Common myeloid progenitor, CD34-positive (primary cell): ENCODE data around the gene CXCR6.

Experiments used
- CTCF ChIA-PET: fragments of 350-600 bp; sonication (Branson Sonifier 250); formaldehyde crosslinking; loops from one replicate; lab custom pipeline; 2021; ENCODE audit warnings: antibody characterized with exemption; lab: Charles Lee
- POLR2A ChIA-PET: fragments of 350-600 bp; sonication (Branson Sonifier 250); formaldehyde crosslinking; loops from one replicate; lab custom pipeline; 2021; ENCODE audit warnings: antibody characterized with exemption; lab: Charles Lee
- DNase-seq, 3 donors: peaks; one replicate each; pipeline versions ENCODE4 v3.0.0 to v3.0.0-alpha.2; 2013
- H3K27ac ChIP-seq, 2 experiments: 1 replicate in 1 of 2; 2 replicates in 1 of 2; pipeline ENCODE4 v1.7.0; 2013; ENCODE audit warnings: inconsistent platforms in 2 of 2, low read length in 2 of 2, mild to moderate bottlenecking in 2 of 2, low read depth in 1 of 2, moderate library complexity in 1 of 2; ENCODE audit not compliant: severe bottlenecking in 2 of 2, insufficient read depth in 1 of 2, poor library complexity in 1 of 2
- H3K27me3 ChIP-seq, 5 experiments: replicated peaks in 2 of 5; 1 replicate in 3 of 5; 2 replicates in 2 of 5; pipeline versions ENCODE4 v1.6.1 to v1.7.0; 2013; ENCODE audit warnings: low read length in 4 of 5, mild to moderate bottlenecking in 2 of 5, moderate library complexity in 2 of 5, inconsistent platforms in 1 of 5; ENCODE audit not compliant: insufficient read depth in 5 of 5, control insufficient read depth in 4 of 5
- H3K36me3 ChIP-seq, 4 experiments: 1 replicate in 2 of 4; 2 replicates in 2 of 4; pipeline versions ENCODE4 v1.6.1 to v1.7.0; 2013; ENCODE audit warnings: low read length in 3 of 4, control low read depth in 1 of 4, mild to moderate bottlenecking in 1 of 4; ENCODE audit not compliant: control insufficient read depth in 4 of 4, insufficient read depth in 4 of 4
- H3K4me1 ChIP-seq, 4 experiments: 1 replicate in 3 of 4; 2 replicates in 1 of 4; pipeline versions ENCODE4 v1.6.1 to v1.7.1; 2013; ENCODE audit warnings: low read length in 3 of 4, mild to moderate bottlenecking in 3 of 4, control low read depth in 1 of 4, inconsistent platforms in 1 of 4, moderate library complexity in 1 of 4; ENCODE audit not compliant: control insufficient read depth in 4 of 4, insufficient read depth in 4 of 4; ENCODE audit errors: control extremely low read depth in 1 of 4
- H3K4me3 ChIP-seq, 7 experiments: 1 replicate in 4 of 7; 2 replicates in 3 of 7; pipeline versions ENCODE4 v1.5.1 to v1.7.0; 2013; ENCODE audit warnings: mild to moderate bottlenecking in 7 of 7, low read length in 6 of 7, moderate library complexity in 6 of 7, inconsistent platforms in 2 of 7, low read depth in 2 of 7, control low read depth in 1 of 7; ENCODE audit not compliant: insufficient read depth in 4 of 7, control insufficient read depth in 1 of 7; ENCODE audit errors: extremely low read depth in 1 of 7
- H3K9me3 ChIP-seq, 5 experiments: 1 replicate in 4 of 5; 2 replicates in 1 of 5; pipeline versions ENCODE4 v1.6.1 to v1.7.1; 2013; ENCODE audit warnings: low read length in 4 of 5, mild to moderate bottlenecking in 2 of 5, inconsistent platforms in 1 of 5, low read depth in 1 of 5, moderate library complexity in 1 of 5; ENCODE audit not compliant: control insufficient read depth in 4 of 5, insufficient read depth in 2 of 5; ENCODE audit errors: control extremely low read depth in 1 of 5
- WGBS: methylation state at CpG from one replicate; pipeline ENCODE4 v1.1.5; 2013; ENCODE audit not compliant: insufficient coverage; 5-methylcytosine and 5-hydroxymethylcytosine counted together

CXCR6 gene

GRCh38 chr3:45922039-45922326 lies 21.3 kb upstream of the CXCR6 start:
- H3K27ac ChIP-seq, result no peak overlapping the region
- ChIA-PET CTCF (interaction anchor here (1.0 to 4.1 kb wide), 3 partner anchors 11 to 262 kb away, joined by 3 to 15 read pairs (median 4); no protein-coding TSS in a partner anchor), POLR2A (no interaction called here)
- H3K27me3 ChIP-seq, result no peaks in the 10 kb centered on the region
- no peaks in the 10 kb centered on the region for H3K9me3 ChIP-seq
- 100% methylated on average over 3 of the region's 3 CpGs for WGBS
- peaks cover 13 to 69% (median 53%) of the 10 kb centered on the region in 4 experiments for H3K36me3 ChIP-seq
- no peaks in the 10 kb centered on the region for H3K4me1 ChIP-seq
- H3K4me3 ChIP-seq, result no peak overlapping the region
- DNase-seq, result no peak

GRCh38 chr3:45922950-45923590 lies 20.2 kb upstream of the CXCR6 start:
- ChIA-PET POLR2A (no interaction called here), CTCF (interaction anchor here (0.7 to 4.1 kb wide), 7 partner anchors 12 to 263 kb away, joined by 3 to 15 read pairs (median 3); no protein-coding TSS in a partner anchor)
- DNase-seq, result no peak
- Histone ChIP-seq H3K9me3 (no peaks in the 10 kb centered on the region), H3K27ac (no peak overlapping the region), H3K36me3 (peaks cover 15 to 79% (median 58%) of the 10 kb centered on the region in 4 experiments), H3K27me3 (no peaks in the 10 kb centered on the region), H3K4me3 (no peak overlapping the region), H3K4me1 (no peaks in the 10 kb centered on the region)
- 100% methylated on average over 3 of the region's 4 CpGs for WGBS

GRCh38 chr3:45923755-45924154 lies 19.5 kb upstream of the CXCR6 start:
- Histone ChIP-seq H3K27ac (no peak overlapping the region), H3K36me3 (peaks cover 15 to 81% (median 62%) of the 10 kb centered on the region in 4 experiments), H3K9me3 (no peaks in the 10 kb centered on the region), H3K27me3 (no peaks in the 10 kb centered on the region), H3K4me3 (no peak overlapping the region), H3K4me1 (no peaks in the 10 kb centered on the region)
- 94% methylated on average over 2 of the region's 3 CpGs for WGBS
- ChIA-PET CTCF (interaction anchor here (1.3 to 4.1 kb wide), 5 partner anchors 13 to 152 kb away, joined by 3 to 15 read pairs (median 3); no protein-coding TSS in a partner anchor), POLR2A (no interaction called here)
- DNase-seq, result no peak

GRCh38 chr3:45927881-45928280 lies 15.4 kb upstream of the CXCR6 start:
- no peak for DNase-seq
- H3K4me1 ChIP-seq, result no peaks in the 10 kb centered on the region
- no peaks in the 10 kb centered on the region for H3K27me3 ChIP-seq
- ChIA-PET POLR2A (no interaction called here), CTCF (interaction anchor here (1.0 to 5.9 kb wide), 9 partner anchors 8 to 418 kb away, joined by 3 to 61 read pairs (median 4); no protein-coding TSS in a partner anchor)
- no peak overlapping the region for H3K4me3 ChIP-seq
- H3K9me3 ChIP-seq, result no peaks in the 10 kb centered on the region
- WGBS, result 100% methylated on average over 1 of the region's 2 CpGs
- peaks cover 15 to 82% (median 69%) of the 10 kb centered on the region in 4 experiments for H3K36me3 ChIP-seq
- no peak overlapping the region for H3K27ac ChIP-seq

- H3K4me1 ChIP-seq, result no peaks in the 10 kb centered on the region
- H3K36me3 ChIP-seq, result peaks cover 16 to 79% (median 65%) of the 10 kb centered on the region in 4 experiments
- WGBS, result 81% methylated on average over 7 of the region's 9 CpGs
- H3K27ac ChIP-seq, result no peak overlapping the region
- ChIA-PET CTCF (interaction anchor here (0.6 to 5.9 kb wide), 15 partner anchors 9 to 175 kb away, joined by 3 to 61 read pairs (median 5); partner anchors contain the start of gene LZTFL1), POLR2A (no interaction called here)
- no peaks in the 10 kb centered on the region for H3K27me3 ChIP-seq
- peak; percentile 23 to 60 (median 52) for DNase-seq
- no peak overlapping the region for H3K4me3 ChIP-seq
- H3K9me3 ChIP-seq, result no peaks in the 10 kb centered on the region
Observed at GRCh38 chr3:45929042-45929679, 14.1 kb upstream of the CXCR6 start.

- H3K27ac ChIP-seq, result no peak overlapping the region
- H3K4me3 ChIP-seq, result no peak overlapping the region
- POLR2A ChIA-PET, result no interaction called here
- peaks cover 21 to 91% (median 74%) of the 10 kb centered on the region in 4 experiments for H3K36me3 ChIP-seq
- WGBS, result 100% methylated on average over 4 of the region's 6 CpGs
- DNase-seq, result no peak
- no peaks in the 10 kb centered on the region for H3K4me1 ChIP-seq
- no peaks in the 10 kb centered on the region for H3K27me3 ChIP-seq
- CTCF ChIA-PET, result interaction anchor here (0.8 to 5.9 kb wide), 6 partner anchors 11 to 420 kb away, joined by 3 to 61 read pairs (median 3); no protein-coding TSS in a partner anchor
- no peaks in the 10 kb centered on the region for H3K9me3 ChIP-seq
Observed at GRCh38 chr3:45931496-45931895, 11.8 kb upstream of the CXCR6 start.

GRCh38 chr3:45932112-45932511 lies 11.2 kb upstream of the CXCR6 start:
- Histone ChIP-seq H3K9me3 (no peaks in the 10 kb centered on the region), H3K27ac (no peak overlapping the region), H3K36me3 (peaks cover 21 to 94% (median 79%) of the 10 kb centered on the region in 4 experiments), H3K4me1 (no peaks in the 10 kb centered on the region), H3K4me3 (no peak overlapping the region), H3K27me3 (no peaks in the 10 kb centered on the region)
- CTCF ChIA-PET, result interaction anchor here (0.8 to 5.9 kb wide), 4 partner anchors 145 to 421 kb away, joined by 3 to 61 read pairs (median 3); no protein-coding TSS in a partner anchor
- no peak for DNase-seq
- POLR2A ChIA-PET, result no interaction called here
- WGBS, result 100% methylated on average over 3 of the region's 4 CpGs
